SK-N-SH treated with all-trans-retinoic acid at 6 μM for 48 hours (cell line): ENCODE results near the gene MMD.

Experiments
- PPARA ChIP-seq: fragments of 250-450 bp; sonication (Bioruptor Pico); IDR thresholded peaks from 2 replicates; pipeline ENCODE4 v1.5.0; 2020; ENCODE audit warnings: mild to moderate bottlenecking, borderline replicate concordance
- ZNF8 ChIP-seq: fragments of 450-650 bp; formaldehyde crosslinking; IDR thresholded peaks from 2 replicates; pipeline ENCODE4 v1.5.0; 2020; ENCODE audit warnings: mild to moderate bottlenecking, moderate library complexity
- TF ChIP-seq, protein P1 (sequence below): fragments of 250-450 bp; sonication (Bioruptor Pico); IDR thresholded peaks from 2 replicates; pipeline ENCODE4 v1.5.1; 2020; ENCODE audit warnings: low read depth, mild to moderate bottlenecking, moderate library complexity

DNA sequence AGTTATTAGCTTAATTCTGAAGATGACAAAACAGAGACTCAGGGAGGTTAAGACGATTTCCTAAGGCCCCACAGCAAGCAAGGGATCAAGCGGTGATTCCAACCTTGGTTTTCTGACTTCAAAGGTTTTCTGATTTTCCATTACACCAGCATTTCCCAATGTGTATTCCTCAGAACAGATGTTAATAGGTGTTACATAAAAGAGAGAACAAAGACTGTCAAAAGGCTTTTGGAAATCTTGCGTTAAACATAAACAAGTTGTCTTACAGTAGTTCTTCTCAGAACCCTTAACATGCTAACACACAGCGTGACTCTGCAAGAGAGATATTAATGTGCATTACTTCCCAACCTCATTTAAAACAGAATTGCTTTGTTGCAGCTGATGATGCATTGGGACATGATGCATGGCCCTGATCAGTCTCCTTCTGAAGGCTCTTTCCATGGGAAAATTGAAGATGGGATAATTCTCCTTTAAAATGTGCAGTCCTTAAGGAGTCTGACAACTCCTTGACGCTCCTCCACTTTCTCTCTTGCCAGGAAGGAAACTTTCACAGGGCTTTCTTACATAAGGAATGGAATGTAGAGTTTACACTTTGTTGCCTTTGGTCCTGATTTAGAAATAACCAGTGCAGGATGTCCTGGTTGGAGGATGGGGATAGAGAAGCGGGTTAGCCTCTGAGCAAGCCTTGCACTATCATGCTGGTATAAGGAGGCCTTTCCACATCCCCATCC lies 21.5 kb upstream of the MMD start:
- TF ChIP-seq ZNF8 (CRISPR knock-in tag) (no peak), PPARA (no peak)
- TF ChIP-seq, protein P1, sequence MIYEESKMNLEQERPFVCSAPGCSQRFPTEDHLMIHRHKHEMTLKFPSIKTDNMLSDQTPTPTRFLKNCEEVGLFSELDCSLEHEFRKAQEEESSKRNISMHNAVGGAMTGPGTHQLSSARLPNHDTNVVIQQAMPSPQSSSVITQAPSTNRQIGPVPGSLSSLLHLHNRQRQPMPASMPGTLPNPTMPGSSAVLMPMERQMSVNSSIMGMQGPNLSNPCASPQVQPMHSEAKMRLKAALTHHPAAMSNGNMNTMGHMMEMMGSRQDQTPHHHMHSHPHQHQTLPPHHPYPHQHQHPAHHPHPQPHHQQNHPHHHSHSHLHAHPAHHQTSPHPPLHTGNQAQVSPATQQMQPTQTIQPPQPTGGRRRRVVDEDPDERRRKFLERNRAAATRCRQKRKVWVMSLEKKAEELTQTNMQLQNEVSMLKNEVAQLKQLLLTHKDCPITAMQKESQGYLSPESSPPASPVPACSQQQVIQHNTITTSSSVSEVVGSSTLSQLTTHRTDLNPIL (CRISPR knock-in tag) = no peak
